Loucy (cell line): ENCODE results near the gene PM20D1.

Experiments used
- CTCF ChIP-seq: fragments of 200-600 bp; sonication (generic); conservative IDR thresholded peaks from 2 replicates; pipeline ENCODE4 v1.5.1; 2014; ENCODE audit warnings: mild to moderate bottlenecking, antibody characterized with exemption, low read length
- EZH2phosphoT487 ChIP-seq: fragments of 200-600 bp; IDR thresholded peaks from 2 replicates; pipeline ENCODE4 v1.6.1; 2018; ENCODE audit warnings: antibody characterized with exemption, mild to moderate bottlenecking, moderate library complexity, borderline replicate concordance

DNA sequence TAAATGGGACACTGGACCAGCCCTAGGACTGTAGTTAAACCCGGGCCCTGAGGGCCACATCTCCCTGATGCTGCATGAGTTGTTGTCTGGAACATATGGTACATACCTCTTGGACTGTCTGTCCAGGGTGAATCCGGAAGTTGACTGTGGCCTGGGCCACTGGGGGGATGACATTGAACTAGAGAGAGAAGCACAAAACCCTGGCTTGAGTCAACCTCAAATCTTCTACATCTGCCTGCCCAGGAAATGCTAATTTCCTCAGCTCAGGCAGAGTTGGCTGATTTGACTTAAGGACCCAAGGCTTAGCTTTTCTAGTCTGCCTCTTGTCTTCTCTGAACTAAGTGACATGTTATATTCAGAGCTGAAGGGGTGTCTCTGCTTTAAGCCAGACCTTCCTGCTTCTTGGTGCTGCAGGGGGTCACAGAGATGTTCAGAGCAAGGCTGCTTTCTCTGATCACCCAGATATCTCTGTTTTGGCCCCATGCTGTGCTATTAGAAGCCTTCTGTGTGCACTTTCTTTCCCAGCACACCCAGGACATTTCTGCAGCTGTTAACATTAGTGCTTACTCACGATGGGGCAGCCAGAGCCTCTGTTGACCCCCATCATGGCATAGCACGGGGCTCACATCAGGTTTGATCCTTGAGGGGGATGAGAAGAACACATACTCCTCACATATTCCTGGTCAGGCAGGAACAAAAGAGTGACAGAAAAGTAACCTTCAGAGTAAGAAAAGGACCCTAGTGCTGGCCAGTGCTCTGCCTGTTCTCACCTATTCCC, 9.6 kb downstream of the PM20D1 start:
- TF ChIP-seq CTCF = no peak
- no peak for TF ChIP-seq EZH2phosphoT487
